GM12878 (cell line): ENCODE measurements around the gene GSC2. TPM values are rescaled to one million over a fixed set of nuclear protein-coding genes. Genes with fewer than 3 reads are reported as not detected.
A peak's percentile ranks its signal among the peaks of the same experiment; 100 is the strongest.

Source experiments
- ATAC-seq: fragments of 200-7000 bp; cut with Tn5 transposase; 3 replicates; pipeline ENCODE4 v1.9.1; 2020; ENCODE audit warnings: mild to moderate bottlenecking, moderate library complexity
- BruUV-seq: library from RNA; stranded (reverse); fragments of 400-500 nt; replicated peaks from 2 replicates; lab custom pipeline; 2021; lab: Mats Ljungman, UMichigan
- CTCF ChIA-PET: fragments of 300-600 bp; sonication (Branson Sonifier 250); formaldehyde crosslinking; extraction: SDS; loops from one replicate; lab custom pipeline; 2021; ENCODE audit warnings: inconsistent platforms; lab: Yijun Ruan, JAX
- POLR2A ChIA-PET: fragments of 350-600 bp; formaldehyde crosslinking; extraction: SDS; loops from one replicate; lab custom pipeline; 2021; ENCODE audit warnings: inconsistent platforms; lab: Charles Lee
- RAD21 ChIA-PET: fragments of 300-600 bp; sonication (Branson Sonifier 250); formaldehyde crosslinking; loops from one replicate; lab custom pipeline; 2023; ENCODE audit warnings: antibody characterized with exemption; ENCODE audit not compliant: unreplicated experiment; lab: Charles Lee
- SMC1A ChIA-PET: fragments of 300-600 bp; sonication (Branson Sonifier 250); formaldehyde crosslinking; loops from one replicate; lab custom pipeline; 2023; ENCODE audit not compliant: unreplicated experiment, uncharacterized antibody; lab: Charles Lee
- DNase-seq: peaks from one replicate; pipeline ENCODE4 v3.0.0-alpha.2; 2011; ENCODE audit warnings: low read depth, low spot score
- FAIRE-seq: peaks from 3 replicates; lab custom pipeline; 2011; peaks lifted over from hg19 to GRCh38; lab: Jason Lieb, UNC
- H2AFZ ChIP-seq: 2 replicates; pipeline ENCODE4 v1.6.0; 2011; ENCODE audit warnings: low read depth, low read length, control low read depth; ENCODE audit not compliant: control insufficient read depth
- H3K27ac ChIP-seq: 2 replicates; pipeline ENCODE4 v1.5.1; 2011; ENCODE audit warnings: control low read depth; ENCODE audit not compliant: control insufficient read depth, insufficient read depth
- H3K27me3 ChIP-seq, 2 experiments: replicated peaks in 1 of 2; 2 replicates each; pipeline versions ENCODE4 v1.6.0 to v1.6.1; 2011; ENCODE audit warnings: low read length in 1 of 2; ENCODE audit not compliant: control insufficient read depth in 2 of 2, insufficient read depth in 2 of 2
- H3K36me3 ChIP-seq, 2 experiments: 2 replicates each; pipeline ENCODE4 v1.5.1; 2011; ENCODE audit warnings: low read length in 1 of 2; ENCODE audit not compliant: control insufficient read depth in 2 of 2, insufficient read depth in 2 of 2
- H3K4me1 ChIP-seq: 2 replicates; pipeline ENCODE4 v1.6.1; 2011; ENCODE audit warnings: mild to moderate bottlenecking, low read length, moderate library complexity, mixed read lengths; ENCODE audit not compliant: control insufficient read depth, insufficient read depth
- H3K4me2 ChIP-seq: 2 replicates; pipeline ENCODE4 v1.6.0; 2011; ENCODE audit warnings: control low read depth; ENCODE audit not compliant: control insufficient read depth, insufficient read depth
- H3K4me3 ChIP-seq: fragments of 200-600 bp; sonication (generic); 2 replicates; pipeline ENCODE4 v1.5.1; 2016
- H3K79me2 ChIP-seq: 2 replicates; pipeline ENCODE4 v1.6.0; 2011; ENCODE audit warnings: low read length; ENCODE audit not compliant: control insufficient read depth, insufficient read depth
- H3K9ac ChIP-seq: 2 replicates; pipeline ENCODE4 v1.8.0; 2011; ENCODE audit warnings: low read length, control low read depth, mixed read lengths; ENCODE audit not compliant: control insufficient read depth, insufficient read depth
- H3K9me3 ChIP-seq: replicated peaks from 3 replicates; pipeline ENCODE4 v1.5.1; 2011; ENCODE audit warnings: mild to moderate bottlenecking, low read length; ENCODE audit not compliant: control insufficient read depth, insufficient read depth
- H4K20me1 ChIP-seq: 2 replicates; pipeline ENCODE4 v1.6.0; 2011; ENCODE audit not compliant: control insufficient read depth, insufficient read depth
- ATF2 ChIP-seq: IDR thresholded peaks from 2 replicates; pipeline ENCODE4 v1.6.1; 2012; ENCODE audit warnings: low read length, inconsistent platforms
- BHLHE40 ChIP-seq, 2 experiments: fragments of 450-650 bp in 1 of 2; IDR thresholded peaks; 2 replicates each; pipeline ENCODE4 v1.6.1; 2011 to 2017; ENCODE audit warnings: low read depth in 2 of 2, borderline replicate concordance in 1 of 2, improper control_type of control experiment in 1 of 2, low read length in 1 of 2, mild to moderate bottlenecking in 1 of 2
- EED ChIP-seq: sonication (generic); IDR thresholded peaks from 2 replicates; pipeline ENCODE4 v1.6.1; 2016; ENCODE audit warnings: antibody characterized with exemption, low read depth
- HDGF ChIP-seq: fragments of 450-650 bp; IDR thresholded peaks from 2 replicates; pipeline ENCODE4 v1.6.1; 2016; ENCODE audit warnings: antibody characterized with exemption
- KLF5 ChIP-seq: fragments of 450-650 bp; IDR thresholded peaks from 2 replicates; pipeline ENCODE4 v1.6.1; 2014; ENCODE audit warnings: mild to moderate bottlenecking; ENCODE audit not compliant: partially characterized antibody
- RUNX3 ChIP-seq: IDR thresholded peaks from 2 replicates; pipeline ENCODE4 v1.6.1; 2012; ENCODE audit warnings: low read length, inconsistent platforms
- TAF1 ChIP-seq: IDR thresholded peaks from 2 replicates; pipeline ENCODE4 v1.6.1; 2011; ENCODE audit warnings: mild to moderate bottlenecking, low read depth, low read length, borderline replicate concordance
- WGBS: methylation state at CpG from one replicate; pipeline ENCODE4 v1.1.6; 2016; ENCODE audit warnings: low lambda C conversion rate; ENCODE audit not compliant: insufficient replicate concordance, insufficient coverage; ENCODE audit errors: missing lambda C conversion rate; 5-methylcytosine and 5-hydroxymethylcytosine counted together
- in situ Hi-C: fragments of 300-500 bp; cut with MboI; formaldehyde crosslinking; loops from 9 replicates; pipeline ENCODE4 v1.14.3; 2018; ENCODE audit warnings: mixed read lengths
- intact Hi-C: fragments of 100-400 bp; cut with micrococcal nuclease; formaldehyde crosslinking; loops from one replicate; pipeline ENCODE4 v1.14.2; 2022; ENCODE audit not compliant: unreplicated experiment
- polyA plus RNA-seq, 11 experiments: library from polyadenylated mRNA; depleted of rRNA in 4 of 11; unstranded in 6 of 11; stranded (reverse) in 5 of 11; fragments of >200 nt; fragmentation: Nextera tagmentation in 4 of 11; fragmentation: Illumina TruSeq in 1 of 11; extraction: Ambion mirVana in 4 of 11; extraction: Trizol in 1 of 11; gene quantifications; 1 replicate in 1 of 11; 2 replicates in 10 of 11; pipeline versions ENCODE4 v1.2.1 to v1.2.3, GENCODE V29; 2011 to 2016; ENCODE audit warnings: inconsistent platforms in 2 of 11, missing spikeins in 2 of 11, low read depth in 1 of 11
- total RNA-seq, 4 experiments: library from RNA; depleted of rRNA in 3 of 4; stranded (reverse); fragments of >200 nt in 3 of 4; fragmentation: Illumina TruSeq in 1 of 4; extraction: Trizol in 1 of 4; gene quantifications; 2 replicates each; pipeline versions ENCODE4 v1.2.1 to v1.2.3, GENCODE V29; 2013 to 2021

GSC2 gene
- total and polyA plus RNA-seq, 10 of the 15 experiments (the other 5 are each of a cell fraction or from before 2014, with no cell fraction given): not detected

GRCh38 chr22:19181786-19182471, 31.8 kb upstream of the GSC2 start:
- H3K36me3 ChIP-seq: no peaks in the 10 kb centered on the region
- TF ChIP-seq ATF2 (no peak), HDGF (no peak), RUNX3 (peak; percentile 50), EED (0 out of 2 replicates have a peak, but pooled peaks have one; percentile 23), BHLHE40 (IDR thresholded peaks at IDR 0.05; ENCODE audit: borderline replicate concordance in 1 of 2, low read depth in 2 of 2, low read length in 1 of 2) (peak; percentile 31 to 74; a peak in 3 of 4 replicates), TAF1 (no peak), KLF5 (no peak)
- TF ChIP-seq, all 136 proteins: peak for 3
- no peaks in the 10 kb centered on the region for H3K9me3 ChIP-seq
- no peaks in the 10 kb centered on the region for H4K20me1 ChIP-seq
- peaks cover 9% of the 10 kb centered on the region; the same call in 1 of the 2 replicates for H3K4me1 ChIP-seq
- peaks cover 9% of the 10 kb centered on the region for H3K79me2 ChIP-seq
- H3K27ac ChIP-seq: no peak overlapping the region
- RAD21 ChIA-PET: interaction anchor here (1.3 kb wide), 1 partner anchor 14 kb away, joined by 3 read pairs; no protein-coding TSS in a partner anchor
- in situ Hi-C loops: loop anchor here (5.0 kb wide), 1 partner anchor 110 kb away; the partner anchor contains the start of gene CLTCL1
- POLR2A ChIA-PET: no interaction called here
- FAIRE-seq: no peak
- H3K27me3 ChIP-seq: peaks cover 0 to 1% of the 10 kb centered on the region in 2 experiments; a peak in 1 of 4 replicates
- DNase-seq: no peak
- SMC1A ChIA-PET: interaction anchor here (1.0 kb wide), 1 partner anchor 296 kb away, joined by 3 read pairs; no protein-coding TSS in a partner anchor
- no peak overlapping the region for H3K4me3 ChIP-seq
- WGBS: 26% methylated on average over 12 of the region's 12 CpGs
- no peak for ATAC-seq
- no peak overlapping the region for H3K9ac ChIP-seq
- CTCF ChIA-PET: interaction anchor here (1.0 to 3.6 kb wide), 3 partner anchors 277 to 298 kb away, joined by 3 to 24 read pairs (median 4); partner anchors contain the start of gene CDC45
- no TSS peak for BruUV-seq
- intact Hi-C loops: no loop called here
- no peak overlapping the region for H2AFZ ChIP-seq
- peak overlapping the region; percentile 19 for H3K4me2 ChIP-seq
